AG04450 (cell line): ENCODE results near the gene XIST. TPM values are rescaled to one million over a fixed set of nuclear protein-coding genes. Genes with fewer than 3 reads are reported as not detected.

Source experiments
- CTCF ChIA-PET: fragments of 300-600, 350-600 bp; formaldehyde crosslinking; extraction: SDS; loops from one replicate; lab custom pipeline; 2022; ENCODE audit warnings: antibody characterized with exemption, inconsistent platforms; lab: Charles Lee
- POLR2A ChIA-PET: fragments of 350-600 bp; formaldehyde crosslinking; extraction: SDS; loops from one replicate; lab custom pipeline; 2021; ENCODE audit warnings: antibody characterized with exemption, inconsistent platforms; lab: Yijun Ruan, JAX
- DNase-seq: peaks from one replicate; pipeline ENCODE4 v3.0.0-alpha.2; 2011; ENCODE audit warnings: low read depth, low spot score
- H3K27ac ChIP-seq: one replicate; pipeline ENCODE4 v1.5.1; 2012; ENCODE audit warnings: low read depth, low read length, control low read depth
- H3K27me3 ChIP-seq: one replicate; pipeline ENCODE4 v1.6.0; 2012; ENCODE audit warnings: low read length; ENCODE audit not compliant: control insufficient read depth, insufficient read depth
- H3K4me3 ChIP-seq: 2 replicates; pipeline ENCODE4 v1.5.1; 2011; ENCODE audit warnings: mild to moderate bottlenecking, low read depth, low read length, control low read depth
- H3K9me3 ChIP-seq: 2 replicates; pipeline ENCODE4 v1.5.1; 2012; ENCODE audit warnings: low read length; ENCODE audit not compliant: control insufficient read depth, insufficient read depth
- polyA plus RNA-seq: library from polyadenylated mRNA; depleted of rRNA; stranded (reverse); fragments of >200 nt; gene quantifications from 2 replicates; pipeline ENCODE4 v1.2.3, GENCODE V29; 2011
- TF ChIP-seq, protein P1 (sequence below): IDR thresholded peaks from 2 replicates; pipeline ENCODE4 v1.5.1; 2011; ENCODE audit warnings: low read depth, low read length, control low read depth, inconsistent platforms

XIST gene
- polyA plus RNA-seq, 1 experiment: 0.07 TPM

DNA sequence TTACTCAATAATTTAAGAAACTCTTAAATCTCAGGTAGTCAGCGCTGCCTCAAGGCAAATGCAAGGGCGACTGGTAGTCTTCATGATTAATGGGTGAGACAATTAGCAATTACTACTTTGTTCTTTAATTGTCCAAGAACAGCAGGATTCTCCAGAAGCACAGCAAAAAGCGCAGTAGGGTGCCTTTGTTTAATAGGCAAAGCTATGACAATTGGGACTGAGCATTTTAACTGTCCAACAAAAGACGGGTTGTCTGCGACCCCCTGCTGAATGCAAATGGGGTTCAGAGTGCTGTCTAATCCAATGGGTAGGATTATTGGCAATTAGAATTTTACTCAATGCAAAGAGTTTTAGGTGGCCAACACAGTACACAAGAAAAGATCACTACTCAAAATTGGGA, 3.4 kb downstream of the XIST start:
- no peak for DNase-seq
- ChIA-PET CTCF (no interaction called here), POLR2A (no interaction called here)
- Histone ChIP-seq H3K27ac (no peak overlapping the region), H3K4me3 (no peak overlapping the region), H3K27me3 (no peaks in the 10 kb centered on the region), H3K9me3 (no peaks in the 10 kb centered on the region)
- TF ChIP-seq, protein P1, sequence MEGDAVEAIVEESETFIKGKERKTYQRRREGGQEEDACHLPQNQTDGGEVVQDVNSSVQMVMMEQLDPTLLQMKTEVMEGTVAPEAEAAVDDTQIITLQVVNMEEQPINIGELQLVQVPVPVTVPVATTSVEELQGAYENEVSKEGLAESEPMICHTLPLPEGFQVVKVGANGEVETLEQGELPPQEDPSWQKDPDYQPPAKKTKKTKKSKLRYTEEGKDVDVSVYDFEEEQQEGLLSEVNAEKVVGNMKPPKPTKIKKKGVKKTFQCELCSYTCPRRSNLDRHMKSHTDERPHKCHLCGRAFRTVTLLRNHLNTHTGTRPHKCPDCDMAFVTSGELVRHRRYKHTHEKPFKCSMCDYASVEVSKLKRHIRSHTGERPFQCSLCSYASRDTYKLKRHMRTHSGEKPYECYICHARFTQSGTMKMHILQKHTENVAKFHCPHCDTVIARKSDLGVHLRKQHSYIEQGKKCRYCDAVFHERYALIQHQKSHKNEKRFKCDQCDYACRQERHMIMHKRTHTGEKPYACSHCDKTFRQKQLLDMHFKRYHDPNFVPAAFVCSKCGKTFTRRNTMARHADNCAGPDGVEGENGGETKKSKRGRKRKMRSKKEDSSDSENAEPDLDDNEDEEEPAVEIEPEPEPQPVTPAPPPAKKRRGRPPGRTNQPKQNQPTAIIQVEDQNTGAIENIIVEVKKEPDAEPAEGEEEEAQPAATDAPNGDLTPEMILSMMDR: no peak

- TF ChIP-seq, protein P1: no peak
- Histone ChIP-seq H3K9me3 (no peaks in the 10 kb centered on the region), H3K27me3 (no peaks in the 10 kb centered on the region), H3K27ac (no peak overlapping the region), H3K4me3 (no peak overlapping the region)
- ChIA-PET CTCF (no interaction called here), POLR2A (no interaction called here)
- DNase-seq: no peak
Measured at GRCh38 chrX:73847991-73848390, 4.5 kb downstream of the XIST start.

DNA sequence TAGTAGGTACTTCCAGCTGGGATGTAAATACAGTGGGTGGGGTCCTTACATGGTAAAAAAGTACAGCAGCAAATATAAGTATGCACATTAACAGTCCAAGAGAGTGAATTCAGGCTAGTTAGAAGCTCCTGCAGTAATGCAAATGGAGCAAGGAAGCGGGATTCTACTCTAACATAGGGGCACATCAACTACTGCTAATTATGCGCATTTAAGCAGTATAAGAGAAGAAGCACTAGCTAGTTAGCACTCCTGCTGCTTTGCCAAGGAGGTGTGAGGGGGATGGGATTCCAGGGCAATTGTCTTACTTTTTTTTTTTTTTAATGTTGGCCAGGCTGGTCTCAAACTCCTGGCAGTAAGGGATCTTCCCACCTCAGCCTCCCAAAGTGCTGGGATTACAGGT, 5.4 kb downstream of the XIST start:
- POLR2A ChIA-PET: no interaction called here
- no peak overlapping the region for H3K4me3 ChIP-seq
- no peak for DNase-seq
- TF ChIP-seq, protein P1: no peak
- H3K27ac ChIP-seq: no peak overlapping the region
- no peaks in the 10 kb centered on the region for H3K27me3 ChIP-seq
- no peaks in the 10 kb centered on the region for H3K9me3 ChIP-seq
- CTCF ChIA-PET: interaction anchor here (0.7 kb wide), 1 partner anchor 30 kb away, joined by 3 read pairs; no protein-coding TSS in a partner anchor

- no peak overlapping the region for H3K4me3 ChIP-seq
- ChIA-PET CTCF (no interaction called here), POLR2A (no interaction called here)
- H3K27me3 ChIP-seq: peaks cover 3% of the 10 kb centered on the region
- TF ChIP-seq, protein P1: no peak
- H3K27ac ChIP-seq: no peak overlapping the region
- H3K9me3 ChIP-seq: no peaks in the 10 kb centered on the region
- no peak for DNase-seq
Measured at GRCh38 chrX:73842541-73843234, 9.8 kb downstream of the XIST start.

GRCh38 chrX:73841337-73841736, 11.2 kb downstream of the XIST start:
- no peak for DNase-seq
- H3K4me3 ChIP-seq: no peak overlapping the region
- no peaks in the 10 kb centered on the region for H3K9me3 ChIP-seq
- TF ChIP-seq, protein P1: no peak
- CTCF ChIA-PET: no interaction called here
- POLR2A ChIA-PET: no interaction called here
- H3K27ac ChIP-seq: no peak overlapping the region
- peaks cover 3% of the 10 kb centered on the region for H3K27me3 ChIP-seq
